Middle frontal gyrus (tissue), 1 donor: ENCODE data around the gene LILRA5.
"Not testable (repeated sequence)": the region's sequence is repeated elsewhere in the genome, so short reads cannot be mapped to it uniquely, and the experiment has no call there.

Experiments
- DNase-seq: peaks from one replicate; pipeline ENCODE4 v3.0.0-alpha.2; 2015; ENCODE audit warnings: low spot score; ENCODE audit errors: extremely low spot score

Gene LILRA5

GRCh38 chr19:54312436-54313377 lies at the start of gene LILRA5:
LILRA5 (minus strand) TSS chr19:54313166; CDS start chr19:54313019, 147 bp downstream.
- DNase-seq: no peak

- DNase-seq: not testable (repeated sequence)
Measured at GRCh38 chr19:54361680-54362422, 48.9 kb upstream of the LILRA5 start.

- DNase-seq: not testable (repeated sequence)
Measured at GRCh38 chr19:54359149-54359820, 46.3 kb upstream of the LILRA5 start.

- DNase-seq: no peak
Measured at GRCh38 chr19:54357381-54357780, 44.4 kb upstream of the LILRA5 start.

DNA sequence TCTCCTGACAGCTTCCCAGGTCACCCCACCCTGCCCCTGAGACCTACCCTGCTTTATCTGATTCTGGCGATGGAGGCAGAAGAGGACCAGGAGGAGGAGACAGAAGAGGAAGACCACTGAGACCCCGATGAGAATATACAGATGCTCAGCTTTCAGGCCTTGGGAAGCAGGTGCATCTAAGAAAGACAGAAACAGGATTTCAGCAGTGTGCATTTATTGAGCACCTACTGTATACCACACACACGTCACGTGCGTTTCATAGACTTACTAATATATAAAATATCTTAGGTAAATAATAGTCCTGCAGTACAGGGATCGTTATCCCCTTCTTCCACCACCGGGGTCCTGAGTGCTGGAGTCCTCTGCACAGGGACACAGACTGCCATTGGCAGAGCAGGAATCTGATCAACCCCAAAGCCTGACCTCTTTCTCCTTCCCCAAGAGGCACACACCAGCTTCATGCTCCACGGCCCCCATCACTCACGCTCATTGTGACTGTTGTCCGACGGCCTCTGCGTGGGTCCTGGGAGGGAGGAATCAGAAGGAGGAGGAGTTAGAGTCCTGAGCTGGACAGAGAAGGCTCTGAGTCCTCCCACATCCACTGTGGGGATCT lies 43.6 kb upstream of the LILRA5 start:
- no peak for DNase-seq

GRCh38 chr19:54355675-54356074 lies 42.7 kb upstream of the LILRA5 start:
- no peak for DNase-seq

- no peak for DNase-seq
Measured at GRCh38 chr19:54354761-54355160, 41.8 kb upstream of the LILRA5 start.

- DNase-seq: no peak
Measured at GRCh38 chr19:54352546-54352945, 39.6 kb upstream of the LILRA5 start.

DNA sequence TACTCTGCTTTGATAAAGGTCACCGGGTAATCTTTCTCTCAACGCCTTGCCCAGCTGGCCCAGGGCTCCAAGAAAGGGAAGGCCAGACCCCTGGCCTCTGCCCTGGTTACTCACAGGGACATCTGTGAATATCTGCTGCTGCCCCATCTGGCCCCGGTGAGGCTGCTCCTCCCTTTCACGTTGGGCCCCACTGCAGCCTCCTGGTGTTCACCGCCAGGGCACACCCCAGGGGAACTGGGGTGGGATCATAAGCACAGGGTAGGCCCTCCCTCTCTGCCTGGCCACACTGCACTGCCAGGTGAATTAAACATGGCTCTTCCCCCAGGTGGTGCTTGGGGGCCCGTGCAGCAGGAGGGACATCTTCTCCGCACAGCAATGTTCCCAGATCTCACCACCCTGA lies 39.1 kb upstream of the LILRA5 start:
- DNase-seq: no peak

- no peak for DNase-seq
Measured at GRCh38 chr19:54351474-54351873, 38.5 kb upstream of the LILRA5 start.

GRCh38 chr19:54345938-54346386 lies 33.0 kb upstream of the LILRA5 start:
- no peak for DNase-seq

GRCh38 chr19:54343868-54344267 lies 30.9 kb upstream of the LILRA5 start:
- DNase-seq: no peak

DNA sequence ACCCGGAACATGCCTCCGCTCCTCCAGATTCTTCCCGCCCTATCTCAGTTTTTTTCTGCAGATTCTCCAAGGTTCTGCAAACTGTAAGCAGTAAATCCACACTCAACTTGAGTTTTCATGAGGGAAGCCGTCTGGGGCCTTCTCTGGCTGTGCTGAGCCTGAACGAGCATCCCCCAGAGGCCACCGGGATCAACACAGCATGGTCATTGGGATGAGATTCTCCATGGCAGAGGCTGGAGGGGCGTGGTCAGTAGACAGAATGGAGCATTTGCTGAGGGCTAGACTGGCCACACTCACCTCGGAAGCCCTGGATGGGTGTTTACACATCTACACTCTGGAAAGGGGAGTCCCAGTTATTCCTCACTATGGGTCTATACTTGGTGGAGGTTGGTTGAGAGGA lies 28.3 kb upstream of the LILRA5 start:
- DNase-seq: no peak

DNA sequence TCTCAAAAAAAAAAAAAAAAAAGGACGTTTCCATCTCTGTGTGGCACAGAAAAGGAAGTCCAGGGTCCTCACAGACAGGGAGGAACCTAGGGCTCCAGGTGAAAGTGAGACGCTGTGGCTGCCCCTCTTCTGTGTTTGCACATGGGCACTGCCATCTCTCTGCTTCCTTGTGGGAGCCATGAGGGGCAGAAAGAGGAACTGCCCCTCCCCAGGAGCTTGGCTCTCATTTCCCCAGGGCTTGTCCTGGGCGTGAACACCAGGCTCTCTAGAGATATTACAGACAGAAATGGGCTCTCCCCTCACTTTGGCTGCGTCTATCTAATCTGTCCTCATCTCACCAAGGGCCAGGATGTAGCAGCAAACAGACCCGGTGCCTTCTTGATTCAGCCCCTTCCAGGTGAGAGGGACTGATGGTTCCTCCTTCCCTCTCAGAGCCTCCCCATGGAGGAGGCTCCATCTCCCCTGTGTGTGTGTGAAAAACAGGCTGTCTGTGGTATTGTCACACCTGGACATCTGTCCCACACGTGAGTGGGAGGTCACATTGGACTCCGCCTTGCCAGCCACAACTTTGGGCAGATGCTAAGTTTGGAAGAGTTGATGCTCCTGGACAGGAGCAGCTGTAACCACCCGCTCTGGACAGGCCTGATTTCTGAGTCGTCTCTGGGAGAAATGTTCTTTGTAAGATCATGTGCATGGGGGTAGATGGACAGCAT lies 26.8 kb upstream of the LILRA5 start:
- DNase-seq: no peak

DNA sequence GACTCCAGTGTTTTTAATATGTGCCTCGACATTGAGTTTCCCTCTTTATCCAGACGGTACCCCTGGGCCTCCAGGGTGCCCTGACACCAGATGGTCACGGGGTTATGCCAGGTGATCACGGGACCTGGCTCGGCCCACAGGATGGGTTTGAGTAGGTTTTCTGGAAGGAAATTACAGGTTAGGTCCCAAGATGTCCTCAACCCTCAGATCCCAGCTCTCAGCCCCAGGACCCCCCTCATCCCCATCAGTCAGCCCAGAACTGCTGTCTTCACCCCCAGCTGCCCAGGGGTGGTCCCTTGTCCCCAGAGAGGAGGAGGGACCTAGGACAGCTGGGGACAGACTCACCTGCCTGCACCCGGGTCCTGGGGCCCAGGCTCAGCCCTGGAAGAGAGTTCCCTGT lies 25.6 kb upstream of the LILRA5 start:
- DNase-seq: no peak

DNA sequence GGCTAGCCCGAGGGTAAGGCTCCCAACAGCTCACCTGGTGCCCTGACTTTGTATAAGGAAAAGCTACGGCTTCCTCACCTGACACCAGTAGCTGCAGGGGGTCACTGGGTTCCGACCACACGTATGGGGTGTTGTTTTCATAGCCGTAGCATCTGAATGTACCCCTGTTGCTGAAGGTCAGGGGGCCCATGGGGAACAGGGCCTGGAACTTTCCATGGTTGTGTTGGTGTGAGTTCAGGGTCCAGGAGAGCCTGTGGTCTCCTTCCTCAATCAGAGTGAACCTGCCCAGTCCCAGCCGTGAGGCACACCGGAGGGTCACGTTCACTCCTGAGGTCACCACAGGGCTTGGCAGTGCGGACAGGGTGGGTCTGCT lies 24.9 kb upstream of the LILRA5 start:
- no peak for DNase-seq

DNA sequence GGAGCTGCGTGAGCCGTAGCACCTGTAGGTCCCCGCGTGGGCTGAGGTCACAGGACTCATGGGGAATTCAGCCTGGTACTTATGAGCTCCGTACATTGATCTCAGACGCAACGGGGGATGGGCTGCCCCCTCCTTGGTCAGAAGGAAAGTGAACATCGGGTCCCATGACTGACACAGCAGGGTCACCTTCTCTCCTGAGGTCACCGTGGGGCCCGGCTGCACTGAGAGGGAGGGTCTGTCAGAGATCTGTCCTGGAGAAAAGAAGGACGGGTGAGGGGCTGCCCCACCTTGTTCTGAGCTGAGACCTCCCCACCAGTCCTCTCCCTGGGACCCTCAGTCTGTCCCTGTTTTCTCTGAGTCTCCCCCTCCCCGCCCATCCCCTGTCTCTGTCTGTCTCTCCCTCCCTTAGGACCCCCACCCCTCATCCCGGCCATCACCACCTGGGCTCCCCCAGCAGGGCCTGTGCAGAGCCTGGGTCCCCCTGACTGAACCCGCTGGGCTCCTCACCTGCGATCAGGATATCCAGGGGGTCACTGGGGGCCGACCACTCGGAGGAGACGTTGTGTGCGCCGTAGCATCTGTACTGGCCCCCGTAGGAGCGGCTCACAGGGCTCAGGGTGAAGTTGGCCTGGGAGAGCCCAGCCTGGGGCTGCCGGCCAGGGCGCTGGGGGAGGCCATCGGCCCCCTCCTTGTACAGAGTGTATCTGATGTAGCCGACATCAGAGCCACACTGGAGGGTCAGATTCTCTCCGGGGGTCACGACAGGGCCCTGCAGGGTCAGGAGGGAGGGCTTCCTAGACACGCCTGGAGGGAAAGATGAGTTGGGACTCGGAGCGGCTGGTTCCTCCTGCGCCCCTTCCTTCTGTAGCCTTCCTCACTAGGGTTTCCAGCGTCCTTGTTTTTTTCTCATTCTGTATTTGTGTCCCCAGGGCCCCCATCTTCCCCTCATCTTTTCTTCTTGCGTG lies 24.2 kb upstream of the LILRA5 start:
- DNase-seq: no peak

- no peak for DNase-seq
Measured at GRCh38 chr19:54335979-54336892, 23.3 kb upstream of the LILRA5 start.

GRCh38 chr19:54335164-54335563 lies 22.2 kb upstream of the LILRA5 start:
- DNase-seq: no peak
